ENCODE data around the gene SLC12A7.

Gene SLC12A7

GRCh38 chr5:1037671-1038416 is 74.0 kb downstream of the SLC12A7 start:
- Histone ChIP-seq H3K36me3 (ENCODE audit: control insufficient read depth in 5 of 5, insufficient read depth in 5 of 5, low read length in 5 of 5) (no peaks in the 10 kb centered on the region), H3K9me3 (ENCODE audit: control insufficient read depth in 5 of 5, low read length in 5 of 5) (no peaks in the 10 kb centered on the region), H3K4me3 (ENCODE audit: low read depth in 1 of 5, low read length in 5 of 5) (no peak overlapping the region), H3K4me1 (ENCODE audit: control insufficient read depth in 5 of 5, insufficient read depth in 5 of 5, low read length in 5 of 5) (peaks cover 0 to 15% (median 0%) of the 10 kb centered on the region in 5 donors), H3K27me3 (ENCODE audit: control insufficient read depth in 5 of 5, insufficient read depth in 4 of 5, low read length in 5 of 5) (peaks cover 0 to 8% (median 4%) of the 10 kb centered on the region in 5 donors), H3K9ac (ENCODE audit: low read length in 5 of 5) (no peak overlapping the region), H3K27ac (ENCODE audit: low read depth, low read length) (no peak overlapping the region)

- Histone ChIP-seq H3K36me3 (ENCODE audit: control insufficient read depth in 5 of 5, insufficient read depth in 5 of 5, low read length in 5 of 5) (no peaks in the 10 kb centered on the region), H3K4me3 (ENCODE audit: low read depth in 1 of 5, low read length in 5 of 5) (no peak overlapping the region), H3K4me1 (ENCODE audit: control insufficient read depth in 5 of 5, insufficient read depth in 5 of 5, low read length in 5 of 5) (peaks cover 0 to 8% (median 0%) of the 10 kb centered on the region in 5 donors), H3K9ac (ENCODE audit: low read length in 5 of 5) (no peak overlapping the region), H3K27me3 (ENCODE audit: control insufficient read depth in 5 of 5, insufficient read depth in 4 of 5, low read length in 5 of 5) (peaks cover 0 to 7% (median 4%) of the 10 kb centered on the region in 5 donors), H3K9me3 (ENCODE audit: control insufficient read depth in 5 of 5, low read length in 5 of 5) (no peaks in the 10 kb centered on the region), H3K27ac (ENCODE audit: low read depth, low read length) (no peak overlapping the region)
Measured at GRCh38 chr5:1037123-1037670, 74.7 kb downstream of the SLC12A7 start.

GRCh38 chr5:1036504-1037122 is 75.2 kb downstream of the SLC12A7 start:
- H3K4me3 ChIP-seq (ENCODE audit: low read depth in 1 of 5, low read length in 5 of 5): no peak overlapping the region
- H3K36me3 ChIP-seq (ENCODE audit: control insufficient read depth in 5 of 5, insufficient read depth in 5 of 5, low read length in 5 of 5): no peaks in the 10 kb centered on the region
- no peaks in the 10 kb centered on the region for H3K9me3 ChIP-seq (ENCODE audit: control insufficient read depth in 5 of 5, low read length in 5 of 5)
- H3K27me3 ChIP-seq (ENCODE audit: control insufficient read depth in 5 of 5, insufficient read depth in 4 of 5, low read length in 5 of 5): peaks cover under 1 to 10% (median 4%) of the 10 kb centered on the region in 5 donors
- no peak overlapping the region for H3K27ac ChIP-seq (ENCODE audit: low read depth, low read length)
- H3K9ac ChIP-seq (ENCODE audit: low read length in 5 of 5): no peak overlapping the region
- peaks cover 0 to 3% (median 0%) of the 10 kb centered on the region in 5 donors for H3K4me1 ChIP-seq (ENCODE audit: control insufficient read depth in 5 of 5, insufficient read depth in 5 of 5, low read length in 5 of 5)

GRCh38 chr5:1035421-1036405 is 76.2 kb downstream of the SLC12A7 start:
- Histone ChIP-seq H3K36me3 (ENCODE audit: control insufficient read depth in 5 of 5, insufficient read depth in 5 of 5, low read length in 5 of 5) (no peaks in the 10 kb centered on the region), H3K4me3 (ENCODE audit: low read depth in 1 of 5, low read length in 5 of 5) (no peak overlapping the region), H3K9ac (ENCODE audit: low read length in 5 of 5) (no peak overlapping the region), H3K9me3 (ENCODE audit: control insufficient read depth in 5 of 5, low read length in 5 of 5) (no peaks in the 10 kb centered on the region), H3K4me1 (ENCODE audit: control insufficient read depth in 5 of 5, insufficient read depth in 5 of 5, low read length in 5 of 5) (no peaks in the 10 kb centered on the region), H3K27ac (ENCODE audit: low read depth, low read length) (no peak overlapping the region), H3K27me3 (ENCODE audit: control insufficient read depth in 5 of 5, insufficient read depth in 4 of 5, low read length in 5 of 5) (peaks cover 0 to 13% (median 6%) of the 10 kb centered on the region in 5 donors)

- H3K36me3 ChIP-seq (ENCODE audit: control insufficient read depth in 5 of 5, insufficient read depth in 5 of 5, low read length in 5 of 5): no peaks in the 10 kb centered on the region
- H3K27ac ChIP-seq (ENCODE audit: low read depth, low read length): no peak overlapping the region
- no peaks in the 10 kb centered on the region for H3K4me1 ChIP-seq (ENCODE audit: control insufficient read depth in 5 of 5, insufficient read depth in 5 of 5, low read length in 5 of 5)
- H3K9me3 ChIP-seq (ENCODE audit: control insufficient read depth in 5 of 5, low read length in 5 of 5): no peaks in the 10 kb centered on the region
- no peak overlapping the region for H3K9ac ChIP-seq (ENCODE audit: low read length in 5 of 5)
- H3K4me3 ChIP-seq (ENCODE audit: low read depth in 1 of 5, low read length in 5 of 5): no peak overlapping the region
- peaks cover 1 to 15% (median 10%) of the 10 kb centered on the region in 5 donors for H3K27me3 ChIP-seq (ENCODE audit: control insufficient read depth in 5 of 5, insufficient read depth in 4 of 5, low read length in 5 of 5)
Measured at GRCh38 chr5:1034986-1035385, 76.9 kb downstream of the SLC12A7 start.

- no peak overlapping the region for H3K27ac ChIP-seq (ENCODE audit: low read depth, low read length)
- H3K9me3 ChIP-seq (ENCODE audit: control insufficient read depth in 5 of 5, low read length in 5 of 5): no peaks in the 10 kb centered on the region
- H3K4me1 ChIP-seq (ENCODE audit: control insufficient read depth in 5 of 5, insufficient read depth in 5 of 5, low read length in 5 of 5): no peaks in the 10 kb centered on the region
- no peaks in the 10 kb centered on the region for H3K36me3 ChIP-seq (ENCODE audit: control insufficient read depth in 5 of 5, insufficient read depth in 5 of 5, low read length in 5 of 5)
- no peak overlapping the region for H3K4me3 ChIP-seq (ENCODE audit: low read depth in 1 of 5, low read length in 5 of 5)
- peaks cover 2 to 17% (median 14%) of the 10 kb centered on the region in 5 donors for H3K27me3 ChIP-seq (ENCODE audit: control insufficient read depth in 5 of 5, insufficient read depth in 4 of 5, low read length in 5 of 5)
- no peak overlapping the region for H3K9ac ChIP-seq (ENCODE audit: low read length in 5 of 5)
Measured at GRCh38 chr5:1034421-1034905, 77.4 kb downstream of the SLC12A7 start.

- peaks cover 2 to 21% (median 16%) of the 10 kb centered on the region in 5 donors for H3K27me3 ChIP-seq (ENCODE audit: control insufficient read depth in 5 of 5, insufficient read depth in 4 of 5, low read length in 5 of 5)
- H3K9me3 ChIP-seq (ENCODE audit: control insufficient read depth in 5 of 5, low read length in 5 of 5): no peaks in the 10 kb centered on the region
- H3K4me1 ChIP-seq (ENCODE audit: control insufficient read depth in 5 of 5, insufficient read depth in 5 of 5, low read length in 5 of 5): no peaks in the 10 kb centered on the region
- no peak overlapping the region for H3K27ac ChIP-seq (ENCODE audit: low read depth, low read length)
- no peak overlapping the region for H3K4me3 ChIP-seq (ENCODE audit: low read depth in 1 of 5, low read length in 5 of 5)
- no peaks in the 10 kb centered on the region for H3K36me3 ChIP-seq (ENCODE audit: control insufficient read depth in 5 of 5, insufficient read depth in 5 of 5, low read length in 5 of 5)
- no peak overlapping the region for H3K9ac ChIP-seq (ENCODE audit: low read length in 5 of 5)
Measured at GRCh38 chr5:1033606-1034420, 78.0 kb downstream of the SLC12A7 start.

- Histone ChIP-seq H3K36me3 (ENCODE audit: control insufficient read depth in 5 of 5, insufficient read depth in 5 of 5, low read length in 5 of 5) (no peaks in the 10 kb centered on the region), H3K9ac (ENCODE audit: low read length in 5 of 5) (no peak overlapping the region), H3K4me3 (ENCODE audit: low read depth in 1 of 5, low read length in 5 of 5) (no peak overlapping the region), H3K9me3 (ENCODE audit: control insufficient read depth in 5 of 5, low read length in 5 of 5) (no peaks in the 10 kb centered on the region), H3K27ac (ENCODE audit: low read depth, low read length) (no peak overlapping the region), H3K4me1 (ENCODE audit: control insufficient read depth in 5 of 5, insufficient read depth in 5 of 5, low read length in 5 of 5) (no peaks in the 10 kb centered on the region), H3K27me3 (ENCODE audit: control insufficient read depth in 5 of 5, insufficient read depth in 4 of 5, low read length in 5 of 5) (peaks cover 2 to 21% (median 19%) of the 10 kb centered on the region in 5 donors)
Measured at GRCh38 chr5:1033178-1033577, 78.7 kb downstream of the SLC12A7 start.

GRCh38 chr5:1032551-1033027 is 79.3 kb downstream of the SLC12A7 start:
- H3K4me3 ChIP-seq (ENCODE audit: low read depth in 1 of 5, low read length in 5 of 5): no peak overlapping the region
- peaks cover 3 to 25% (median 21%) of the 10 kb centered on the region in 5 donors for H3K27me3 ChIP-seq (ENCODE audit: control insufficient read depth in 5 of 5, insufficient read depth in 4 of 5, low read length in 5 of 5)
- peaks cover 0 to under 1% (median 0%) of the 10 kb centered on the region in 5 donors for H3K4me1 ChIP-seq (ENCODE audit: control insufficient read depth in 5 of 5, insufficient read depth in 5 of 5, low read length in 5 of 5)
- H3K9me3 ChIP-seq (ENCODE audit: control insufficient read depth in 5 of 5, low read length in 5 of 5): no peaks in the 10 kb centered on the region
- H3K27ac ChIP-seq (ENCODE audit: low read depth, low read length): no peak overlapping the region
- no peak overlapping the region for H3K9ac ChIP-seq (ENCODE audit: low read length in 5 of 5)
- H3K36me3 ChIP-seq (ENCODE audit: control insufficient read depth in 5 of 5, insufficient read depth in 5 of 5, low read length in 5 of 5): no peaks in the 10 kb centered on the region

All from subcutaneous abdominal adipose tissue (tissue), 5 donors.